Upper lobe of right lung (tissue), 1 donor: ENCODE measurements around the gene GP1BB. TPM values are rescaled to one million over a fixed set of nuclear protein-coding genes. Genes with fewer than 3 reads are reported as not detected.

ENCODE experiments used
- ATAC-seq: fragments of 200-7000 bp; cut with Tn5 transposase; one replicate; pipeline ENCODE4 v1.9.1; 2020; ENCODE audit warnings: mild to moderate bottlenecking, moderate library complexity
- DNase-seq: peaks from one replicate; pipeline ENCODE4 v3.0.0-alpha.2; 2020
- H3K27ac ChIP-seq: fragments of 200-600 bp; one replicate; pipeline ENCODE4 v1.8.0; 2022
- H3K27me3 ChIP-seq: fragments of 200-600 bp; one replicate; pipeline ENCODE4 v1.8.0; 2022; ENCODE audit warnings: mild to moderate bottlenecking
- H3K36me3 ChIP-seq: fragments of 200-600 bp; one replicate; pipeline ENCODE4 v1.8.0; 2022
- H3K4me1 ChIP-seq: fragments of 200-600 bp; one replicate; pipeline ENCODE4 v1.8.0; 2022
- H3K4me3 ChIP-seq: fragments of 200-600 bp; one replicate; pipeline ENCODE4 v1.8.0; 2022; ENCODE audit warnings: mild to moderate bottlenecking
- H3K9me3 ChIP-seq: fragments of 200-600 bp; one replicate; pipeline ENCODE4 v1.8.0; 2022
- intact Hi-C: fragments of 100-400 bp; cut with DNase I; formaldehyde crosslinking; loops from one replicate; pipeline ENCODE4 v1.11.0; 2022
- total RNA-seq: library from RNA; stranded (reverse); fragmentation: NEBNext Ultra II Directional; extraction: Animal tissue kit (Norgen Biotek cat#: 25700); gene quantifications from one replicate; pipeline ENCODE4 v1.2.1, GENCODE V29; 2021
- TF ChIP-seq, protein P1 (sequence below): fragments of 200-600 bp; IDR thresholded peaks from one replicate; pipeline ENCODE4 v1.8.0; 2022; ENCODE audit warnings: antibody characterized with exemption
- donor health status: DM: no; HTN: yes; CAD: no; lungs with severe emphysema.

The GP1BB gene
- total RNA-seq, 1 donor from 2014 or later: 1.3 TPM

- intact Hi-C loops: no loop called here
- ATAC-seq (no peak), DNase-seq (peak; percentile 46)
- Histone ChIP-seq H3K27ac (no peak overlapping the region), H3K4me1 (no peaks in the 10 kb centered on the region), H3K36me3 (no peaks in the 10 kb centered on the region), H3K4me3 (no peak overlapping the region), H3K27me3 (peaks cover 14% of the 10 kb centered on the region), H3K9me3 (no peaks in the 10 kb centered on the region)
- TF ChIP-seq, protein P1, sequence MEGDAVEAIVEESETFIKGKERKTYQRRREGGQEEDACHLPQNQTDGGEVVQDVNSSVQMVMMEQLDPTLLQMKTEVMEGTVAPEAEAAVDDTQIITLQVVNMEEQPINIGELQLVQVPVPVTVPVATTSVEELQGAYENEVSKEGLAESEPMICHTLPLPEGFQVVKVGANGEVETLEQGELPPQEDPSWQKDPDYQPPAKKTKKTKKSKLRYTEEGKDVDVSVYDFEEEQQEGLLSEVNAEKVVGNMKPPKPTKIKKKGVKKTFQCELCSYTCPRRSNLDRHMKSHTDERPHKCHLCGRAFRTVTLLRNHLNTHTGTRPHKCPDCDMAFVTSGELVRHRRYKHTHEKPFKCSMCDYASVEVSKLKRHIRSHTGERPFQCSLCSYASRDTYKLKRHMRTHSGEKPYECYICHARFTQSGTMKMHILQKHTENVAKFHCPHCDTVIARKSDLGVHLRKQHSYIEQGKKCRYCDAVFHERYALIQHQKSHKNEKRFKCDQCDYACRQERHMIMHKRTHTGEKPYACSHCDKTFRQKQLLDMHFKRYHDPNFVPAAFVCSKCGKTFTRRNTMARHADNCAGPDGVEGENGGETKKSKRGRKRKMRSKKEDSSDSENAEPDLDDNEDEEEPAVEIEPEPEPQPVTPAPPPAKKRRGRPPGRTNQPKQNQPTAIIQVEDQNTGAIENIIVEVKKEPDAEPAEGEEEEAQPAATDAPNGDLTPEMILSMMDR: no peak
Measured at GRCh38 chr22:19704355-19705015, 18.9 kb upstream of the GP1BB start.

DNA sequence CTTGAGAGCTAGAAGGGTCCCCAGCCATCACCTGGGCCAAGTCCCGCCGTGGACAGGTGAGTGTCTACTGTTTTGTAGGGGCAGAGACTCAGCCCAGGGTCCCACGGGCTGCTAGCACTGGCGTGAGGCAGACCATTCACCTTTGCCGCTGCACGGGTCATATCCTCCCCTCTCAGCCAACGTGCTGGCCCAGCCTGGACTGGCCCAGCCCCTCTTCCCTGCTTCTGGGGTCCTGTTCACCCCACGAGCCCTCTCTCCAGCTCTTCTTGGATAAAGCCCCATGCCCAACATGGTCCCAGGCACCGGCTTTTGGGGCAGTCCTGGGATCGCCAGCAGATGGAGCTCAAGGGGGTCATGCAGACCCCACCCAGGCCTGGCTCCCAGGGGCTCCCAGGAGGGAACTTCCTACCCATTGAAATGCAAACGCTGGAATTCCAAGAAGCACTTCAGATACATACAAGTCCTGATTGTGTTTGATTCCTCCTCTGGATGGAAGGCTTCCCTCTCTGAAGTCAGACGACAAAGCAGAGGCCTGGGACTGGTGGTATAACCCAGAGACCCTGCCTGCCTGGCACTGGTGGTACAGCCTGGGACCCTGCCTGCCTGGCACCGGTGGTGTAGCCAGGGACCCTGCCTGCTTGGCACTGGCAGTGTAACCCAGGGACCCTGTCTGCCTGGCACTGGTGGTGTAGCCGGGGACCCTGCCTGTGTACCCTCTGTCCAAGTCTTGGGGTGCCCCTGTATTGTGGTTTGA, 18.0 kb upstream of the GP1BB start:
- no peak overlapping the region for H3K27ac ChIP-seq
- no peaks in the 10 kb centered on the region for H3K9me3 ChIP-seq
- H3K36me3 ChIP-seq: no peaks in the 10 kb centered on the region
- DNase-seq (peak; percentile 57), ATAC-seq (no peak)
- peaks cover 14% of the 10 kb centered on the region for H3K27me3 ChIP-seq
- no peaks in the 10 kb centered on the region for H3K4me1 ChIP-seq
- no peak overlapping the region for H3K4me3 ChIP-seq
- intact Hi-C loops: no loop called here
- TF ChIP-seq, protein P1: no peak

DNA sequence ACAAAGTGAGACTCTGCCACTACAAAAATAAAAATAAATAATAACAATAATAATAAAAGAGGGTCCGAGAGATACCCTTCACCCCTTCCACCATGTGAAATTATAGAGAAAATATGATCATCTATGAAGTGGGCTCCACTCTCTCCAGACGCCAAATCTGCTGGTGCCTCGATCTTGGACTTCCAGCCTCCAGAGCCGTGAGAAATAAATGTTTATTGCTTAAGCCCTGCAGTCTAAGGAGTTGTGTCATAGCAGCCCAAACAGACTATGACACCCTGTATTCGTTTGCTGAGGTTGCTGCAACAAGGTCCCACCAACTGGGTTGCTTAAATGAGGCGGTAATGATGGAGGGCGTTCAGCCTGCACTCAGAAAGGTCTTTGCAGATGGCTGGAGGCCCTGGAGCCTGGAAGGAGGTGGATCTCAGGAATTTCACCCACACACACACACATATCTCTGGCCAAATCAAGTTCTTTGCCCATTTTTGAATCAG, 16.6 kb upstream of the GP1BB start:
- H3K27me3 ChIP-seq: peaks cover 14% of the 10 kb centered on the region
- intact Hi-C loops: no loop called here

DNA sequence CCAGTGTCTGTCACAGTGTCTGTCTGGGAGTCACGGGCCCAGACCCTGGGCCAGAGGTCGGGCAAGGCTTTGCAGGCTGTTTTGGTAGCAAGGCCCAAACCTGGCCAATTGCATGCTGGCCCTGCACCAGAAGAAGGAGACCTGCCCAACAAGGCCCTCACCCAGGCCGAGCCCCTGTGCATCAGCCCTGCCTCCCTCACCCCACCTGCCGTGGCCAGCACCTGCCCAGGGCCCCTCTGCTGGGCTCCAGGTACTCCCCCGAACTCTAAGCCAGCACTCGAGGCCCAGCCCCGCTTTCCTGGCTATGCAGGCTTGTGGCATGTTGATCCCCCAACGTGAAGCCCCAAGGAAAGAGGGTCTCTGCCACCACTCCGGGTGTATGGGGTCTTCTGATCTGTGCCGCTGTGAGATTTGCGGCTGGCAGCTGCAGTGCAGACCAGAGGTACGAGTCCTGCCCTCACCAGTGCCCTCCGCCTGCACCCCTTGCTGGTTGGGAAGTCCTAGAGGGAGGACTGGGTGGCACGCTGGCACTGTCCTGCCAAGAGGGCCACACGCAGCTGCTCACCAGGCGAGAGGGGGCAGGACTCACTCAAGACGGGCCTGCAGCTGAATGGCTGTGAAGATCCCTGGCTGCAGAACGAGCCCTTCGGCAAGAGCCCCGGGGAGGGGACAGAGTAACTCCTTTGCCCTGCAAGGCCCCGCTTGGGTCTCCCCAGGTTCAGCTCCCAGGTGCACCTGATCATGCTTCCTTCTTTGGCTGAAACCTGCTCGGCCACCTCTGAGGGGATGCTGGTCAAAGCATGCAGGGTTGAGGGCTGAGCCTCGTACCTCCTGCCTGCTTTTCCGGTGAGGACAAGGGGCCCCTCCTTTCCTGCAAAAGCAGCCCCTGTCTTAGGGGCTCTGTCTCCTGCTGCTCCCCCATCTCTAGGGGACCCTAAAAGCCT, 15.7 kb upstream of the GP1BB start:
- intact Hi-C loops: no loop called here

More for the DNA sequence above, 16.6 kb upstream of the GP1BB start:
- Histone ChIP-seq H3K27ac (no peak overlapping the region), H3K9me3 (no peaks in the 10 kb centered on the region), H3K36me3 (no peaks in the 10 kb centered on the region), H3K4me3 (no peak overlapping the region), H3K4me1 (no peaks in the 10 kb centered on the region)
- DNase-seq (peak; percentile 1), ATAC-seq (no peak)
- TF ChIP-seq, protein P1: no peak

More for the DNA sequence above, 15.7 kb upstream of the GP1BB start:
- peak; percentile 17 for ATAC-seq
- Histone ChIP-seq H3K27ac (no peak overlapping the region), H3K27me3 (peaks cover 14% of the 10 kb centered on the region), H3K4me1 (no peaks in the 10 kb centered on the region), H3K9me3 (no peaks in the 10 kb centered on the region), H3K4me3 (no peak overlapping the region), H3K36me3 (no peaks in the 10 kb centered on the region)
- TF ChIP-seq, protein P1: no peak
- peak; percentile 67 for DNase-seq
